ENCODE measurements around the gene VPS72.

VPS72 gene

DNA sequence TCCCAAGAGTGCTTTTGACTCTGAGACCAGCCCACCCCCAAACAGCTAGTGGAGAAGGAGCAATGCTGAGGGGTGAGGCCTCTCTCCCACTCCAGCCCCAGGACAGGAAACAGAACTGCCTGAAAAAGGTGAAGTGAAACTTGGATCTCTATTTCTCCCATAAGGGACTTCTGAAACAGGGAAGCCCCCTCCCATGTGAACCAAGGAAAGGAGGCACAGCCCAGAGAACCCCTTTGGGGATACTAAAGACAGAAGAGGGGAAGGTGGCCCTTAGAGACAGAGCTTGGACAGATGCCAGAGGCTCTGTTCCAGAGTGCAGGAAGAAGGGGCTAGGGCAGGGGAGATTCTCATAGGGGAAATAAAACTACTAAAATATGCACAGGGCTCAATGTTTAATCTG, 30.6 kb downstream of the VPS72 start:
- Histone ChIP-seq H3K4me3 (ENCODE audit: low read depth, low read length) (no peak overlapping the region), H3K27ac (ENCODE audit: low read depth, low read length) (no peak overlapping the region), H3K4me1 (ENCODE audit: control insufficient read depth, insufficient read depth, low read length, unreplicated experiment) (peaks cover 5% of the 10 kb centered on the region), H2AFZ (ENCODE audit: low read length, unreplicated experiment) (no peak overlapping the region), H3K27me3 (ENCODE audit: insufficient read depth, low read length) (no peaks in the 10 kb centered on the region), H3K79me2 (ENCODE audit: control insufficient read depth, insufficient read depth, low read length, unreplicated experiment) (peaks cover 5% of the 10 kb centered on the region), H3K36me3 (ENCODE audit: insufficient read depth, low read length) (peaks cover 9% of the 10 kb centered on the region)

DNA sequence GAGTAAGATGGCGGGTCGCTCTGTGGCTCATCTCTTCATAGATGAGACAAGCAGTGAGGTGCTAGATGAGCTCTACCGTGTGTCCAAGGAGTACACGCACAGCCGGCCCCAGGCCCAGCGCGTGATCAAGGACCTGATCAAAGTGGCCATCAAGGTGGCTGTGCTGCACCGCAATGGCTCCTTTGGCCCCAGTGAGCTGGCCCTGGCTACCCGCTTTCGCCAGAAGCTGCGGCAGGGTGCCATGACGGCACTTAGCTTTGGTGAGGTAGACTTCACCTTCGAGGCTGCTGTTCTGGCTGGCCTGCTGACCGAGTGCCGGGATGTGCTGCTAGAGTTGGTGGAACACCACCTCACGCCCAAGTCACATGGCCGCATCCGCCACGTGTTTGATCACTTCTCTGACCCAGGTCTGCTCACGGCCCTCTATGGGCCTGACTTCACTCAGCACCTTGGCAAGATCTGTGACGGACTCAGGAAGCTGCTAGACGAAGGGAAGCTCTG, 31.2 kb downstream of the VPS72 start:
- peaks cover 9% of the 10 kb centered on the region for H3K36me3 ChIP-seq (ENCODE audit: insufficient read depth, low read length)
- no peak overlapping the region for H2AFZ ChIP-seq (ENCODE audit: low read length, unreplicated experiment)
- no peak overlapping the region for H3K4me3 ChIP-seq (ENCODE audit: low read depth, low read length)
- no peaks in the 10 kb centered on the region for H3K27me3 ChIP-seq (ENCODE audit: insufficient read depth, low read length)
- no peaks in the 10 kb centered on the region for H3K79me2 ChIP-seq (ENCODE audit: control insufficient read depth, insufficient read depth, low read length, unreplicated experiment)
- no peaks in the 10 kb centered on the region for H3K4me1 ChIP-seq (ENCODE audit: control insufficient read depth, insufficient read depth, low read length, unreplicated experiment)
- H3K27ac ChIP-seq (ENCODE audit: low read depth, low read length), result no peak overlapping the region

DNA sequence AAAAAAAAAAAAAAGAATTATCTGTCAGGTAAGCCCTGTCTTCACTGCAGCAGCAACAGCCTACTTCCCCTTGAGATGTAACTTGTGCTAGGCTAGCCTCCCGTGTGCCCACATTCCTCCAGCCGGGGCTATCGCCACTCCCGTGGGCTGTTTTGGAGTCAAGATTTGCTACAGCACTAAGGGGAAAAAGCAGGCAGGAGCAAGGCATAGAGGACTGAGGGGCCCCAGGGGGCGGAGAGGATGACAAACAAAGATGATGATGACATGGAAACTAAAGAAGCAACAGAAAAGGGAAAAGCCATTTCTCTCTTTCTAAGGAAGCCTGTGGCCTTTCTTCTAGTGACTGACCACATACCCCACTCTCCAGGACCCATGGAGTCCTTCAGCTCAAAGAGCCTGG, 31.7 kb downstream of the VPS72 start:
- no peak overlapping the region for H2AFZ ChIP-seq (ENCODE audit: low read length, unreplicated experiment)
- H3K27me3 ChIP-seq (ENCODE audit: insufficient read depth, low read length), result no peaks in the 10 kb centered on the region
- no peaks in the 10 kb centered on the region for H3K4me1 ChIP-seq (ENCODE audit: control insufficient read depth, insufficient read depth, low read length, unreplicated experiment)
- no peak overlapping the region for H3K4me3 ChIP-seq (ENCODE audit: low read depth, low read length)
- H3K79me2 ChIP-seq (ENCODE audit: control insufficient read depth, insufficient read depth, low read length, unreplicated experiment), result no peaks in the 10 kb centered on the region
- peaks cover 9% of the 10 kb centered on the region for H3K36me3 ChIP-seq (ENCODE audit: insufficient read depth, low read length)
- no peak overlapping the region for H3K27ac ChIP-seq (ENCODE audit: low read depth, low read length)

DNA sequence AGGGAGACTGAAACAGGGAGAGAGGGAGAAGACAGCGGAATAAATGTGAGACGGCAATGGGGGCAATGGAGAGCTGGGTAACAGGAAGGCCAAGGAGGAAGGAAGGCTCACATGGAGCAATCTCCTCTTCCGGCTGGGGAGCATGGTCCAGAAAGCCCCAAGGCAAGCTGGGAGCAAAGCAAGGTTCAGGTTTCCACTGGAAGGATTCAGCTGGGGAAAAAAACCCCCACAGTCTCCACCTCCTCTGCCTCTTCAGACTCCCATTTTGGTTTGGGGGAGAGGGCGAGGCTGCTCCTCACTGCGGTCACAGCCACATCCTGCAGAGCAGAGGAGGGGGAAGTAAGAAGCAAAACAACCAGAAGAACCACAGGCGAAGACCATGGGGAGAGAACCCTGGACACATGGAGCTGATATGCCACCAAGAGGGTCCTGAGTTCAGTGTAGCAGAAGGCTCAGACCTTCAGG, 32.9 kb downstream of the VPS72 start:
- H3K4me3 ChIP-seq (ENCODE audit: low read depth, low read length), result no peak overlapping the region
- no peak overlapping the region for H2AFZ ChIP-seq (ENCODE audit: low read length, unreplicated experiment)
- H3K27me3 ChIP-seq (ENCODE audit: insufficient read depth, low read length), result no peaks in the 10 kb centered on the region
- peaks cover 9% of the 10 kb centered on the region for H3K36me3 ChIP-seq (ENCODE audit: insufficient read depth, low read length)
- H3K79me2 ChIP-seq (ENCODE audit: control insufficient read depth, insufficient read depth, low read length, unreplicated experiment), result no peaks in the 10 kb centered on the region
- H3K4me1 ChIP-seq (ENCODE audit: control insufficient read depth, insufficient read depth, low read length, unreplicated experiment), result no peaks in the 10 kb centered on the region
- no peak overlapping the region for H3K27ac ChIP-seq (ENCODE audit: low read depth, low read length)

DNA sequence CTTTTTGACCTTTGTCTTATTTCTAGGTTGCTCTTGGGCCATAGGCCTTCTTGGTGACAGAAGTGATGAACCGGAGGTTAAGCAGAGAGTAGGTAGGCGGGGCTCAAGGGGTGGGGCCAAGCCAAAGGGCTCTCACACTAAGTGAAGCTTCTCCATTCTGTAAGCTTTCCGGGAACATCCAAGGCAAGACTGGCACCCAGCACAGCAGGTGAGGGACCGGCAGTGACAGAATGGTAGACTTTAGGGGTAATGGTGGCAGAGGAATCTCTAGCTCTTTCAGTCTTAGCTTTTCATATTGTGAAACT, 33.5 kb downstream of the VPS72 start, which contains the start of gene TNFAIP8L2:
Gene TNFAIP8L2 (plus strand): TSS at position 135 of the 305 bp plus-strand sequence. CDS start 2,049 bp downstream, outside the sequence.
- H2AFZ ChIP-seq (ENCODE audit: low read length, unreplicated experiment), result no peak within 1 kb of the TSS

DNA sequence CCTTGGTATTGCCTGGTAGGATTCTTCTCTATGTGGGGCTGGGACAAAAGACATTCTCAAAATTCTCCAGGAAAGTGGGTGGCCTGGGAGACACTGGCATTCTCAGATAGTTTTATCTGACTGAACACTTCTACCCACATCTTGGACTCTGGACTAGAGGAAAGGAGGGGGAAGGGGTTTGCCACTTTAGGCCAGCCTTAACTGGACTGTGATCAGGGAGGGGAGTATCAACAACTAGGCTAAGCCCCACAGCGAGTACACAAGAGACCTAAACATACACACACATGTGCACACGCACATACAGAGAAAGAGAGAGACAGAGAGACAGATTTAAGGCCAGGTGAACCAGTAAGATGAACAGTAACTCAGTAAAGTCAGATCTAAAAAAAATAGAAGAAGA, 42.3 kb downstream of the VPS72 start:
- Histone ChIP-seq H3K4me1 (ENCODE audit: control insufficient read depth, insufficient read depth, low read length, unreplicated experiment) (peaks cover 8% of the 10 kb centered on the region), H3K4me3 (ENCODE audit: low read depth, low read length) (no peak overlapping the region), H3K27ac (ENCODE audit: low read depth, low read length) (no peak overlapping the region), H3K79me2 (ENCODE audit: control insufficient read depth, insufficient read depth, low read length, unreplicated experiment) (no peaks in the 10 kb centered on the region), H3K36me3 (ENCODE audit: insufficient read depth, low read length) (no peaks in the 10 kb centered on the region), H3K27me3 (ENCODE audit: insufficient read depth, low read length) (peaks cover 14% of the 10 kb centered on the region), H2AFZ (ENCODE audit: low read length, unreplicated experiment) (no peak overlapping the region)

More for the DNA sequence above, 33.5 kb downstream of the VPS72 start, which contains the start of gene TNFAIP8L2:
- H3K27me3 ChIP-seq (ENCODE audit: insufficient read depth, low read length), result no peaks in the 10 kb centered on the region
- no peak within 1 kb of the TSS for H3K27ac ChIP-seq (ENCODE audit: low read depth, low read length)
- no peak within 1 kb of the TSS for H3K4me3 ChIP-seq (ENCODE audit: low read depth, low read length)
- H3K36me3 ChIP-seq (ENCODE audit: insufficient read depth, low read length), result peaks cover 9% of the 10 kb centered on the region
- H3K79me2 ChIP-seq (ENCODE audit: control insufficient read depth, insufficient read depth, low read length, unreplicated experiment), result no peaks in the 10 kb centered on the region
- no peaks in the 10 kb centered on the region for H3K4me1 ChIP-seq (ENCODE audit: control insufficient read depth, insufficient read depth, low read length, unreplicated experiment)

DNA sequence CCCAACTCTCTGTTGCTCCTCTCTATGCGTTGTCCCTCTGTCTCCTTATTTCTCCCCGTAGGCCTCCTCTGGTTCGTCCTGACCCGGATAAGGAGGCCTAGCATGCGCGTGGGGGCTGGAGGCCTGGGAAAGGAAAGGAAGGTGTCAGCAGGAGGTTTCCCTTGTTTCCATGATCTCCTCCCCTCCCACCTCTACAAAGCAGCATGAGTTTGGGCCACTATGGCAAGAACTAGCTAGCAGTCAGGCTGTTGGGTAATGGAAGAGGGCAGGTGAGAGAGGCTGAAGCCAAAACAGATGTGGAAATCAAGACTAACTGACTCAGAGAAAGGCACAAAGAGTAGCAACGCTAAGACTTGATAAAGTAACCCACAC, 42.9 kb downstream of the VPS72 start:
- no peaks in the 10 kb centered on the region for H3K79me2 ChIP-seq (ENCODE audit: control insufficient read depth, insufficient read depth, low read length, unreplicated experiment)
- peaks cover 8% of the 10 kb centered on the region for H3K4me1 ChIP-seq (ENCODE audit: control insufficient read depth, insufficient read depth, low read length, unreplicated experiment)
- peak overlapping the region; percentile 65 for H2AFZ ChIP-seq (ENCODE audit: low read length, unreplicated experiment)
- no peak overlapping the region for H3K27ac ChIP-seq (ENCODE audit: low read depth, low read length)
- no peaks in the 10 kb centered on the region for H3K36me3 ChIP-seq (ENCODE audit: insufficient read depth, low read length)
- H3K27me3 ChIP-seq (ENCODE audit: insufficient read depth, low read length), result peaks cover 14% of the 10 kb centered on the region
- peak overlapping the region; percentile 82 for H3K4me3 ChIP-seq (ENCODE audit: low read depth, low read length)

DNA sequence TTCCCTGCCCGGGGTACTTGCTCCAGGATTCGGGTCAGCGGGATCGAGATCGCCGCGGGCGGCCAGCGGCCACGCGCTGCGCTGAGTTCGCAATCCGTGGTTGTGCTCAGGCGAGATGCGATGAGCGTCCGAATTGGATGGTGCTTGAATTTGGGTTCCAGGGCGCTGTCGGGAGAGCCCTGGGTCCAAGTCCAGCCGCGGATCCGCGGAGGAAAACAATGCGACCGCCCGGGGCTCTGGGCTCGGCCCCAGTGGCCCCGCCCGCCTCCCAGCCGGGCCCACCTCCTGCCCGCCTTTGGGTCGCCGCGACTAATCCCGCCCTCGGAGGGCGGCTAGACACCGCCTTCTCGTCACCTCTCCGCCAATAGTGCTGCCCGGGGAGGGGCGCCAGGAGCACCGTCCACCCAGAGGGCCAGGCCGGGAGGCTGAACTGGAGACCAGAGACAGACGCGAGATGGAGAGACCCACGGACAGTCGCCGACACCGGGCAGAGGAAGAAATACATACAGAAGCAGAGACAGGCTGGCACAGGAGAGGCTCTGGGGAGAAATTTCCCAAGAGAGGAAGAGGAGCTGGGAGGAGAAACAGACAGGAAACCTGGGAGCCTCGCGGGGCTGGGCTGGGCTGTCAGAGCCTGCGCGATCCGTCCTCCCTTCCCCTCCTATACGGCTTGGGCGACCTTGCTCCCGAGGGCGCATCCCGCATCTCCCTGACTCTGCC, 43.4 kb downstream of the VPS72 start, which contains the start of gene SEMA6C:
Gene SEMA6C (minus strand): TSS at position 220 of the 720 bp plus-strand sequence. CDS start 4,010 bp downstream, outside the sequence.
- Histone ChIP-seq H2AFZ (ENCODE audit: low read length, unreplicated experiment) (peak within 1 kb of the TSS; percentile 65), H3K4me1 (ENCODE audit: control insufficient read depth, insufficient read depth, low read length, unreplicated experiment) (peaks cover 8% of the 10 kb centered on the region), H3K36me3 (ENCODE audit: insufficient read depth, low read length) (no peaks in the 10 kb centered on the region), H3K27me3 (ENCODE audit: insufficient read depth, low read length) (peaks cover 14% of the 10 kb centered on the region), H3K4me3 (ENCODE audit: low read depth, low read length) (peak within 1 kb of the TSS; percentile 82), H3K79me2 (ENCODE audit: control insufficient read depth, insufficient read depth, low read length, unreplicated experiment) (no peaks in the 10 kb centered on the region), H3K27ac (ENCODE audit: low read depth, low read length) (no peak within 1 kb of the TSS)

DNA sequence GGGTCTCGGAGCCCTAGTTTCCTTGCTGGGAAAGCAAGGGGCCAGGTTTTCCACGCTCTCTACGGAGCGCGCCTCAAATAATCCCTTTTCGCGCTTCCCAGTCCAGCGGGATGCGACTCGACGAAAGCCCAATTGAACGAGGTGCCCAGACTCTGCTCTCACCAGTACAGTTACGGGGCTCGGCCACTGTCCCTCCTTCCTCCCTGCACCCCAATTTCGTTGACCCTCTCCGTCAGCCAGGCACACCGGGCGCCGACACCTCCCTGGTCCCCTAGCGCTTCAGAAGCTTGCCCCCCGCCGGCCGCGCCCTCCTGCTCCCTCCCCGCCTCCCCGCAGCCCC, 44.0 kb downstream of the VPS72 start:
- Histone ChIP-seq H3K79me2 (ENCODE audit: control insufficient read depth, insufficient read depth, low read length, unreplicated experiment) (no peaks in the 10 kb centered on the region), H2AFZ (ENCODE audit: low read length, unreplicated experiment) (peak overlapping the region; percentile 42), H3K27me3 (ENCODE audit: insufficient read depth, low read length) (peaks cover 14% of the 10 kb centered on the region), H3K27ac (ENCODE audit: low read depth, low read length) (no peak overlapping the region), H3K36me3 (ENCODE audit: insufficient read depth, low read length) (no peaks in the 10 kb centered on the region), H3K4me1 (ENCODE audit: control insufficient read depth, insufficient read depth, low read length, unreplicated experiment) (peaks cover 8% of the 10 kb centered on the region), H3K4me3 (ENCODE audit: low read depth, low read length) (peak overlapping the region; percentile 82)

DNA sequence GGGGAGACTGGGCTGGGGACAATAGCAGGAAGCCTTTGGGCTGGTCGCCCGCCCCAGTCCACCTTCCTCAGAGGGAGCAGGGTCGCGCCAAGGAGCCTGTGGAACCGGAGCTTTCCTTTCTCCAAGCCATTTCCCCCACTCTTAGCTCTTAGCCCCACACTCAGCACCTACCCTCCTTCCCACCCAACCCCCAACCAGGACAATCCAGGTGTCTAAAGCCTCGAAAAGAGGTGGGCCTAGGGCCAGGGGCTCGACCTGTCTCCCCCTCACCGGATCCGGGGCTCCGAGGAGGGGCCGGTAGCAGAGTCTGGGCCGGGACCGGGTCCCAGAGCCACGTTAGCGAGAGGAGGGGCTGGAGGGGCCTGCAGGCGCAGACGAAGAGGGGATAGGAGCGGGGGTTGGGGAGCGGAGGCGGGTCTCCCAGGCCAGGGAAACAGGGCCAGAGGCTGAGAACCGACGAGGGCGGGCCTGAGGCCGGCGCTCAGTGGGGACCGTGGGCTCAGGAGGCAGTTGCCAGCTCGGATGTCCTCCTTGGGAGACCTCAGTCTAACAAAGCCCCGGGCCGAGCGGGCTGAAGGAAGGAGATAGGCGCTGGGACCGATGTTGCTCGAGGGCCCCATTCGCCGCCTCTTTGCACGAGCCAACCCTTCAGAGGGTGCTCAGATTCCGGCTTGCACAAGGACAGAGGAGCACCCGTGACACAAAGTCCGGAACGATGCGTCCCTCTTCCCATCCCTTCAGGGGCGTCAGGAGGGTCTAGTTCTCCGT, 44.5 kb downstream of the VPS72 start:
- Histone ChIP-seq H3K36me3 (ENCODE audit: insufficient read depth, low read length) (no peaks in the 10 kb centered on the region), H3K79me2 (ENCODE audit: control insufficient read depth, insufficient read depth, low read length, unreplicated experiment) (no peaks in the 10 kb centered on the region), H3K4me3 (ENCODE audit: low read depth, low read length) (peak overlapping the region; percentile 82), H2AFZ (ENCODE audit: low read length, unreplicated experiment) (peak overlapping the region; percentile 42), H3K27me3 (ENCODE audit: insufficient read depth, low read length) (peaks cover 14% of the 10 kb centered on the region), H3K27ac (ENCODE audit: low read depth, low read length) (no peak overlapping the region), H3K4me1 (ENCODE audit: control insufficient read depth, insufficient read depth, low read length, unreplicated experiment) (peaks cover 8% of the 10 kb centered on the region)

All from ACC112 (cell line).